HG02943 (cell line): ENCODE results near the gene VDAC1.
"Not testable (repeated sequence)": the region's sequence is repeated elsewhere in the genome, so short reads cannot be mapped to it uniquely, and the experiment has no call there.

Source experiments
- ATAC-seq: cut with Tn5 transposase; IDR thresholded peaks from one replicate; pipeline ENCODE4 v1.9.1; 2021; ENCODE audit warnings: mild to moderate bottlenecking, low read depth, moderate library complexity; ENCODE audit not compliant: unreplicated experiment

The VDAC1 gene

GRCh38 chr5:134004626-134005416, at the start of gene VDAC1:
TSS of gene VDAC1 (minus strand) at chr5:134004975. CDS start at chr5:133993012, 11,963 bp downstream.
- ATAC-seq = peak; percentile 69

- no peak for ATAC-seq
These were observed 49.1 kb upstream of the VDAC1 start for GRCh38 chr5:134053840-134054338.

- ATAC-seq = no peak
These were observed 48.6 kb upstream of the VDAC1 start for GRCh38 chr5:134053314-134053839.

- no peak for ATAC-seq
These were observed 46.5 kb upstream of the VDAC1 start for GRCh38 chr5:134051305-134051704.

- no peak for ATAC-seq
These were observed 44.1 kb upstream of the VDAC1 start for GRCh38 chr5:134048864-134049263.

- ATAC-seq = no peak
These were observed 42.9 kb upstream of the VDAC1 start for GRCh38 chr5:134047687-134048056.

GRCh38 chr5:134046801-134047686, 42.3 kb upstream of the VDAC1 start:
- no peak for ATAC-seq

- ATAC-seq = no peak
These were observed 41.6 kb upstream of the VDAC1 start for GRCh38 chr5:134046330-134046729.

- no peak for ATAC-seq
These were observed 39.3 kb upstream of the VDAC1 start for GRCh38 chr5:134043793-134044792.

GRCh38 chr5:134041570-134042411, 37.0 kb upstream of the VDAC1 start:
- ATAC-seq = peak; percentile 52

GRCh38 chr5:134038138-134038537, 33.4 kb upstream of the VDAC1 start:
- ATAC-seq = no peak

GRCh38 chr5:134037160-134037559, 32.4 kb upstream of the VDAC1 start:
- ATAC-seq = no peak

GRCh38 chr5:134034326-134034725, 29.6 kb upstream of the VDAC1 start:
- ATAC-seq = no peak

GRCh38 chr5:134030303-134030964, 25.7 kb upstream of the VDAC1 start:
- not testable (repeated sequence) for ATAC-seq

- ATAC-seq = no peak
These were observed 24.4 kb upstream of the VDAC1 start for GRCh38 chr5:134029156-134029555.

- ATAC-seq = no peak
These were observed 23.7 kb upstream of the VDAC1 start for GRCh38 chr5:134028496-134028895.

- ATAC-seq = no peak
These were observed 22.5 kb upstream of the VDAC1 start for GRCh38 chr5:134027288-134027615.

- no peak for ATAC-seq
These were observed 21.9 kb upstream of the VDAC1 start for GRCh38 chr5:134026521-134027287.
